GM12873 (cell line): Measurements from ENCODE around the gene EFCAB14.

Experiments used
- TF ChIP-seq, protein P1 (sequence below): IDR thresholded peaks from 2 replicates; pipeline ENCODE4 v1.5.1; 2012; ENCODE audit warnings: low read depth, mild to moderate bottlenecking, moderate library complexity, low read length, control low read depth; ENCODE audit not compliant: insufficient read depth; ENCODE audit errors: missing control alignments

Gene EFCAB14

DNA sequence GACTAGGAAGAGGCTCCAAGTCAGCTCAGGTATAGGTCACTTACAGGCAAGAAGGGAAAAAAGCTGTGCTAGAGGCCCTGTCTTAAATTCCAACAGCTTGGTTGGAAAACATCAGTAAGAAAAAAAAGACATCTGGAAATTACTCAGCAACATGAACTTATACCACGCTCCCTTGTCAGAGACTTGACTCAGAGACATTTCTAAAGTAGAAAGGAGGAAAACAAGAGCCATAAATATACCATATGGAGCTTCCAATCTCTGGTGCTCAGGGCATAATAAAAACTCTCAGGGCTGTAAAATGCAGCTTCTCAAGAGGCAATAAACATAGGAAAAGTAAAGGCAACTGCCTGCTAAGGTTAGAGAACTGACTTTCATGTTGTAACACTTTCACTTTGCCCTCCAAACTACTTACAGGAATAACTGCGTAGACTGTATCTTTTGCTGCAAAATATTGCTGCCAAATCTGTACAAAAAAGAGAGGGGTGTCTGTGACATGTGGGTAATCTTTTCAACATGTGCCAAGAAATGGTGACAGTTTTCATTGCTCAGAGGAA, 65.4 kb downstream of the EFCAB14 start:
- TF ChIP-seq, protein P1, sequence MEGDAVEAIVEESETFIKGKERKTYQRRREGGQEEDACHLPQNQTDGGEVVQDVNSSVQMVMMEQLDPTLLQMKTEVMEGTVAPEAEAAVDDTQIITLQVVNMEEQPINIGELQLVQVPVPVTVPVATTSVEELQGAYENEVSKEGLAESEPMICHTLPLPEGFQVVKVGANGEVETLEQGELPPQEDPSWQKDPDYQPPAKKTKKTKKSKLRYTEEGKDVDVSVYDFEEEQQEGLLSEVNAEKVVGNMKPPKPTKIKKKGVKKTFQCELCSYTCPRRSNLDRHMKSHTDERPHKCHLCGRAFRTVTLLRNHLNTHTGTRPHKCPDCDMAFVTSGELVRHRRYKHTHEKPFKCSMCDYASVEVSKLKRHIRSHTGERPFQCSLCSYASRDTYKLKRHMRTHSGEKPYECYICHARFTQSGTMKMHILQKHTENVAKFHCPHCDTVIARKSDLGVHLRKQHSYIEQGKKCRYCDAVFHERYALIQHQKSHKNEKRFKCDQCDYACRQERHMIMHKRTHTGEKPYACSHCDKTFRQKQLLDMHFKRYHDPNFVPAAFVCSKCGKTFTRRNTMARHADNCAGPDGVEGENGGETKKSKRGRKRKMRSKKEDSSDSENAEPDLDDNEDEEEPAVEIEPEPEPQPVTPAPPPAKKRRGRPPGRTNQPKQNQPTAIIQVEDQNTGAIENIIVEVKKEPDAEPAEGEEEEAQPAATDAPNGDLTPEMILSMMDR: no peak

DNA sequence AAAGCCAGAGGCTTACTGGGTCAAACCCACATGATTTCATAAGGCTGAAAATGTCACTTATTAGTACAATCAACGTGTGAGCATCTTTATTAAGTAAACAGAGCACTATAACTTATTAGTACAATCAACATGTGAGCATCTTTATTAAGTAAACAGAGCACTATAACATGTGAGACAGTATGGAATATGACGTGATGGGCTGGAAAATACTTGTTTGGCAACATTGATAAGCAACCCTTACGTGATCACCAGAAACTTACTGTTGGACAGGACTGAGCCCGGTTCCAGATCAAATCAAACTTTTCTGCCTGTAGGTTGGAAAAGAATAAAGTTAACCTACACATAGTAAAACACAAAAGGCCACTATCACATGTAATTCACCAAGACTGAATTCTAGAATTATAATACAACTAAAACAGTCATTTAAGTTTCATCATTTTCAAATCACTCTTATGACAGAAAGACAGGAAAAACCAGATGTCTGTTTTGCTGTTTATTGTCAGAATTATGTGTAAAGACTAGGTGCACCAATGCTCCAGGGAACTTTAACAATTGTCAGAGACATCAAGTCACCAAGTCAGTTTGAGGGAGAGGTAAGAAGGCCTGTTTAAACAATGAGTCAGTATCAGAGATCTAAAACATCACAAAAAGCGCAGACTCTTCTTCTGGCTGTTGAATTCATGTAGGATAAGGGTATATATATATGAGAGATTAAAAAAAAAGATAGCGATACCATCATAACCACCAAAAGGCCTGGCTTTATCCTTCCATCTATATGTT, 66.4 kb downstream of the EFCAB14 start:
- TF ChIP-seq, protein P1: no peak

DNA sequence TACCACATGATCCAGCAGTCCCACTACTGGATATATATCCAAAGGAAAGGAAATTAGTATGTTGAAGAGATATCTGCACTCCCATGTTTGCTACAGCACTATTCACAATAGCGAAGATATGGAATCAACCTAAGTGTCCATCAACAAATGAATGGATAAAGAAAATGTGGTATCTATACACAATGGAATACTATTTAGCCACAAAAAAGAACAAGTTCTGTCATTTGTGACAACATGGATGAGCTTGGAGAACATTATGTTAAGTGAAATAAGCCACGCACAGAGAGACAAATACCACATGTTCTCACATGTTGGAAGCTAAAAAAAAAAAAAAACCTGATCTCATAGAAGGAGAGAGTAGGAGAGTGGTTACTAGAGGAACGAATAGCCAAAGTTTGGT, 68.4 kb downstream of the EFCAB14 start:
- TF ChIP-seq, protein P1: no peak

DNA sequence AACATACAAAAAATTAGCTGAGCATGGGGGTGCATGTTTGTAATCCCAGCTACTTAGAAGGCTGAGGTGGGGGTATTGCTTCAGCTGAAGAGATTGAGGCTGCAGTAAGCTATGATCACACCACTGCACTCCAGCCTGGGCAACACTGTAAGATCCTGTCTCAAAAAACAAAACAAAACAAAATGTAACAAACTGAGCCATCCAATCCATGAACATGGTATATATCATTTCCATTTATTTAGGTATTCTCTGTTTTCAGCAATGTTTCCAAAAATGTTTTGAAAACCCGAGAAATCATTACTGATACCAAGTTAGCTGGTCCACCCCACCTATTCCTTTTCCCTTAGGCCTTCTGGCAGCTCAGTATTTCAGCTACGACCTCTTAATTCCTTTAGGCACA, 69.2 kb downstream of the EFCAB14 start:
- TF ChIP-seq, protein P1: no peak

DNA sequence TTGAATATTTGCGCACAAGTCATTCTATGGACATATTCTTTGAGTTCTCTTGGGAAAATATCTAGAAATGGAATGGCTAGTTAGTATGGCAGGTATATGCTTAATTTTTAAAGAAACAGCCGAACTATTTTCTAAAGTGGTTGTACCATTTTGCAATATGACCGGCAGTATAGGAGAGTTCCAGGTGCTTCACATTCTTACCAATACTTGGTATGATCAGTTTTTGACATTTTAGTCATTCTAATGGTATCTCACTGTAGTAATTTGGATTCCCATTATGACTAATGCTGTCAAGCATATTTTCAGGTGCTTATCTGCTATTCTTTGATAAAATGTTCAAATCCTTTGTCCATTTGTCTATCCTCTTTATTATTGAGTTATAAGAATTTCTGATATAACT, 71.3 kb downstream of the EFCAB14 start:
- TF ChIP-seq, protein P1: no peak

DNA sequence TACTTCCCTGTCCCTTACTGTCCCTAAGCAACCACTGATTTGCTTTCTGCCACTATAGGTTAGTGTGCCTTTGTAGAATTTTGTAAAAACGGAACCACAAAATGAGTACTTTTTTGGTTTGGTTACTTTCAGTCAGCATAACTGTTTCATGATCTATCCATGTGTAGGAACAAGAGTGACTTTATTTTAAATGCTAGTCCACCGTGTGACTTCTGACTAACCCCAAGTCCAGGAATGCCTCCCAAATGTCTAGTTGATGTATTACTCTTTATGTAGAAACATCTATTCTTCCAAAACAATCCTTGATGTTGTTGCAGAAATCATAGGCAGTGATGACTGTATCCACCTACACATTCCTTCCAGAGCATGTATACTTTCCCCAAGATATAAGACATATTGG, 72.1 kb downstream of the EFCAB14 start:
- TF ChIP-seq, protein P1: no peak

DNA sequence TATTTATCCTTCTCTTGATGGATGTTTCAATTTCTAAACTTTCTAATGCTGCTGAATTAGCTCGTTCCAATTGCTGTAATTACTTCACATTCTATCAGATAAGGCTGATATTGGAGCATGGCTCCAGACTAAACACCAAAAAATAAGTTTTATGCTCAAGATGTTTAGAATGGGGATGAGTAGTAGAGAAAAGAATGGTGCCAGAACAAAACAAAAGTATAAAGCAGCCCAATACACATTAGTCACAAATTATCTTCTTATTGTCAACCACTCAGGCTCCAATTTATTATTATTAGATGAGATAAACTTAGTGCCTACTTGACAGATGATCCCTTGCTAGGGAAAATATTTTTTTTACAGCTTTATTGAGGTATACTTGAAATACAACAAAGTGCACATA, 72.6 kb downstream of the EFCAB14 start:
- TF ChIP-seq, protein P1: no peak
